Measurements from ENCODE around the gene KCNMA1. TPM values are rescaled to one million over a fixed set of nuclear protein-coding genes. Genes with fewer than 3 reads are reported as not detected.
"Not testable (repeated sequence)": the region's sequence is repeated elsewhere in the genome, so short reads cannot be mapped to it uniquely, and the experiment has no call there.

KCNMA1 gene
- total RNA-seq, 1 donor from 2014 or later, result 6.7 TPM

- no peak for DNase-seq (ENCODE audit: extremely low read depth, low read depth, low spot score)
Measured at GRCh38 chr10:77588886-77589285, 48.7 kb downstream of the KCNMA1 start.

DNA sequence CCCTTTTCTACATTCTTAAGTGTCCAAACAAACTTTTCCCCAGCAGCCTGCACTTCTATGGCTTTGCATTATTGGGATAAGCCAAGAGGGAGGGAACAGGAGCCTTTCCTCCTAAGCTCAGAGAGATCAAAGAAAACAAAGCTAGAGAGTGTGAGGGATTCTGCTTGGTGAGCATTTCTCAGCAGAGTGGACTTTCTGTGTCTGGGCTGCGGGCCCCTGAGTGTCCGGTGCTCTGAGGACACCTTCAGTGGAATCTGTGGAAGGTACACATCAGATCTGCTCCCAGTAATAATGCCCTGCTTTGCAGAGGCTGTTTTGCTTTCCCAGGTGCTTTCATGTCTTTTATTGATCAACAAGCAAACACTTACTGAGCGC, 50.2 kb downstream of the KCNMA1 start:
- no peak for DNase-seq (ENCODE audit: extremely low read depth, low read depth, low spot score)

- DNase-seq (ENCODE audit: extremely low read depth, low read depth, low spot score), result no peak
Measured at GRCh38 chr10:77586719-77587415, 50.7 kb downstream of the KCNMA1 start.

DNA sequence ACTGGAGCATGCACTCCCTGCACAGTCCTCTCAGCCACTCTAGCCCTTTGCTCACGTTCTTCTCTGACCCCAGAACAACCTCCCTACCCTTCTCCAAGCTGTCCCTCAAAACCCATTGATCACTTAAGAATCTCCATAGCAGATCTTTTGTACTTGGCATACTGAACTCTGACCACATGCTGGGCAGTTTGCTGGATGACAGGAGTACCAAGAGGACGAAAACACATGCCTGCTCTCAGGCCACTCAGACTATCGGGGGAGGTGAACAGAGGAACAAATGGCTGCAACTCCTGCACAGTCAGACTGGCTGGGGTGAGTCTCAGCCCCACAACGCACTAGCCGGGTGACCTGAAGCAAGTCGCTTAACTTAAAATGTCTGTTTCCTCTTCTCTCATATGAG, 52.7 kb downstream of the KCNMA1 start:
- no peak for DNase-seq (ENCODE audit: extremely low read depth, low read depth, low spot score)

DNA sequence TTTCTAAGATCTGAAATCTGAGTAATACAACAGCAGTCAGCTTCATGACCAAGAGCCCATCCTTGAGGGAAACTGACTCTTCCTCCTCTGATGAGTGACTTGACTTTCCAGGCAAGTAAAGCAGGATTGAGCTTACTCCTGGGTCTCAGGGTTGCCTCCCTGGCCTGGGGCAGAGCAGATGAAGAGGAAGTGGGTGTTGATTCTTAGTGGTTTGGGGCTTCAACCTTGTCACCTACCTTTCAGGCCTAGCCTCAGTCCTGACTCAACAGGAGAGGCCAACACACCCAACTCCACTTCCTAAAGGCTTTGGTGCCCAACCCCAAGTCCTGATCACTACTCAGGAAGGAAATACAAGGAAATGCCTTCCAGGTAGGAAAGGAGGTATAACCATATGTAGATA, 54.1 kb downstream of the KCNMA1 start:
- no peak for DNase-seq (ENCODE audit: extremely low read depth, low read depth, low spot score)

- no peak for DNase-seq (ENCODE audit: extremely low read depth, low read depth, low spot score)
Measured at GRCh38 chr10:77582710-77583115, 54.9 kb downstream of the KCNMA1 start.

DNA sequence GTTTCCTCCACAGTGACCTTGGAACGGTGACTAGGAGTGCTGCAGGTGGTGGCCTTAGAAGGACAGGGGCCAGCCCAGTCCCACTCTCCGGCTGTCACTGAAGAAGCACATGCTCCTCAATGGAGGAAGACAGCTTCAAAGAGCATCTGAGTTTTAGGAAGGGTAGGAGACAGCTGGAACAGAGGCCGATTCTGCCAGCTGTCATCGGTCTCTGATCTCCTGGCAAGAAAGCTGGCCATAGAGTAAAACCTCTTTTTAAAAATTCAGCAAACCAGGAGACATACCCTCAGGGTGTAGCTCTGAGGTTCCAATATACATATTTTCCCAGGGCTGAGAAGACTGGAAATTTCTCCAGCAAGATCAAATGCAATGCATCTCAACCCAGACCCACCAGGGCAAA, 55.9 kb downstream of the KCNMA1 start:
- DNase-seq (ENCODE audit: extremely low read depth, low read depth, low spot score), result no peak

GRCh38 chr10:77580482-77580881, 57.1 kb downstream of the KCNMA1 start:
- DNase-seq (ENCODE audit: extremely low read depth, low read depth, low spot score), result no peak

DNA sequence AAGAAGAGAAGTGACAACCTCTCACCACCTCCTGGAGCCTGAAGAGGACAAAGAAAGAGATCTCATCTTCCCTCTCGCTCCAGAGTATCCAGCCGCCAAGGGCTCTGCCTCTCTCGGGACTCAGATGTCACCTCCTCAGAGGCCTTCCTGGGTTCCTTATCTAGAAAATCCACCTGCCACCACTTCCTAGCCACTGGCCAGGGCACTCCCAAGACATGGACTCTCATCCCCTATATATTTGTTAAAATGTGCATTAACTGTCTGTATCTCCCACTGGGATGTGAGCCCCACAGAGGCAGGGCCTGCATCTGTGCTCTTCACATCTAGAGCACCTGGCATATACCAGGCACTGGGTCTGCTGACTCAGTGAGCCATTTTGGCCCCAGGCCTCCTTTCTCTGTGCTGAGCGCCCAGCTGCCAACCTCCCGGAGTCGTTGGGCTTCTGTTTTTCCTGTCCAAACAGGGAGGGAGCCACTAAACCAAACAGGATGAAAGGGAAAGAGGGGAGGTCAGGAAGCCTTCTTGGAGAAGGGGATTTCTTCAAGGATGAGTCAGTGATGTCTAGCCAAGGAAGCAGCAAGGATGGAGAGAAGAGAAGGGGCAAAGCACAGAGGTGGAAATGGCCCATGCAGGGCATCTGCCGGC, 58.9 kb downstream of the KCNMA1 start:
- DNase-seq (ENCODE audit: extremely low read depth, low read depth, low spot score), result no peak

- no peak for DNase-seq (ENCODE audit: extremely low read depth, low read depth, low spot score)
Measured at GRCh38 chr10:77577666-77578229, 59.9 kb downstream of the KCNMA1 start.

GRCh38 chr10:77576444-77577032, 61.1 kb downstream of the KCNMA1 start:
- DNase-seq (ENCODE audit: extremely low read depth, low read depth, low spot score), result no peak

DNA sequence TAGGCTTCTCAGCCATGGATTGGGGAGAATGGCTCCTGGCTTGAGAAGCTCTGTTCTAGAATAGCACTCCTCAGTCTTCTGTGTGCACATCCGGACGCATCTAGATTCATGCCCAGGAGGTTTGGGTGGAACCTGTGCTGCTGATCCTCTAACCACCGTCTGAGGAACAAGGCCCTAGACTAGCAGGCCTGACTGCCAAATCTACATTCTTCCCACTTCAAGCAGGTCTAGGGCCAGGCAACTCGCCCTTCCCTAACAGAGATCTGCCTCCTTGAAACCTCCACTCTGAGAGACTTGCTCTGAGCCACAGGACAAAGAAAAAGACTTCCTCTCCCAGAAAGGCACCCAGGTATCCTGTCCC, 61.6 kb downstream of the KCNMA1 start:
- no peak for DNase-seq (ENCODE audit: extremely low read depth, low read depth, low spot score)

GRCh38 chr10:77575271-77576006, 62.2 kb downstream of the KCNMA1 start:
- no peak for DNase-seq (ENCODE audit: extremely low read depth, low read depth, low spot score)

DNA sequence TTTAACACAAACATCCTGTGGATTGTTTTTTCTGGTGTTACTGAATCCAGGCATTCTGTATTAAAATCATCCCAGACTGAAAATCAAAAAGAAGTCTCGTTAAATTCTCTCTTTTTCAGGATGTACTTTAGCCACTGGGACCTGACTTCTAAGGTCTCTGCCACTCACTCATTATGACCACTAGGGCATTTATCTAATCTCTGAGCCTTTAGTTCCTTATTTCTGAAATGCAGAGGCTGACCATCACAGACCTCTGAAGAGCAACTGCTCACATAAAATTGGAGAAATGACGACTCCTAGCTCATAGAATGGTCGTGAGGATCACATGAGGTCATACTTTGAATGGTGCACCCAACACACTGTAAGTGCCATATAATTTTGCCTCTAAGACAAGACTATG, 63.2 kb downstream of the KCNMA1 start:
- no peak for DNase-seq (ENCODE audit: extremely low read depth, low read depth, low spot score)

GRCh38 chr10:77572520-77572919, 65.1 kb downstream of the KCNMA1 start:
- not testable (repeated sequence) for DNase-seq (ENCODE audit: extremely low read depth, low read depth, low spot score)

DNA sequence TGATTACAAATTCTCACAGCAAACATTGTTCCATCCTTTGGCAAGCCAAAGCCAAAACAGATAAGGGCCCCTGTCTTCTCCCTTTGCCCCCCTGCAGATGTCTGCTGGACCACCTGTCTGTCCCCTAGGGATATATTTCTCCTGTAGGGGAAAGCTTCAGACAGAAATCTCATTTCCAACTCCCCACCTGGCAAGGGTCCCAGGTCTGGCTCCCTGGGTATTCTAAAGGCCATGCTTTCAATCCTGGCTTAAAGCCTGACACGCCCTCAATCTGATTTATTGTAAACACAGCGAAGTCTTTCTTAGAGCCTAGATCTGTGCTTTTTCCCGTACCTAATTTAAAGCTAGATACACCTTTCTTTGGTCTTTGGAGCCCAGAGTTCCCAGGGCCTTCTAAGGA, 66.1 kb downstream of the KCNMA1 start:
- DNase-seq (ENCODE audit: extremely low read depth, low read depth, low spot score), result no peak

DNA sequence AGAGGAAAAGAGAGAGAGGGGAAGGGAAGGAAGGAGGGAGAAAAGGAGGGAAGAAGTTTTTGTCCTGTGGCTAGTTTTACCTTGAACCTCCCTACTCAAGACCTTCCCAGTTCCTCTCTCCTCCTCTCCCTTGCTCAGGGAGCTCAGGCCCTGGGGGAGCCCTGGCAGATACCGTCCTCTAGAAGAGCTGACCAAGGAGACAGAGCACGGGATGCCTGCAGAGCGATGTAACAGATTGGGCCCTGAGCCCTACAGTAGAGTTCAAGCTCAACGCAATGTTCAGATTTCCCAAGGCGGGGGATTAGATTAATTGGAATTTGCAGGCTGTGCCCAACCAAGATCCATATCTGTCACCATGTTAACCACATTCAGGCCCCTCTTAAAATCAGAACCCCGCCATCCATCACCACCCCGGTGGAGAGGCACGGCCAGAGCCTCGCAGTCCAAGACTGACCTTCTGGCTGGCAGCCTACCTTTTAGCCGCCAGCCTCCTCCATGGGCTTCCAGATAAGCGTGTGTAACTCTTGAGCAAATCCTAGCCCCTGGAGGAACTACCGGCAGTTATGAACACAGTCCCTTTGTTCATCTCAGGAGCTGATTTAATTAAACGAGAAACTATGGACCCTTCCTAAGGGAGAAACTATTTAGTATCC, 70.6 kb downstream of the KCNMA1 start:
- DNase-seq (ENCODE audit: extremely low read depth, low read depth, low spot score), result no peak

GRCh38 chr10:77566236-77566635, 71.4 kb downstream of the KCNMA1 start:
- no peak for DNase-seq (ENCODE audit: extremely low read depth, low read depth, low spot score)

- no peak for DNase-seq (ENCODE audit: extremely low read depth, low read depth, low spot score)
Measured at GRCh38 chr10:77565590-77566023, 72.0 kb downstream of the KCNMA1 start.

GRCh38 chr10:77564731-77565589, 72.6 kb downstream of the KCNMA1 start:
- no peak for DNase-seq (ENCODE audit: extremely low read depth, low read depth, low spot score)

Measured in glomerular endothelial cell (primary cell).